ENCODE data around the gene NDE1. TPM values are rescaled to one million over a fixed set of nuclear protein-coding genes. Genes with fewer than 3 reads are reported as not detected.

Gene NDE1
- total RNA-seq, 4 donors from 2014 or later, result 46.1 to 94.9 (median 70.1) TPM

- Histone ChIP-seq H3K9me3 (no peaks in the 10 kb centered on the region), H3K27me3 (no peaks in the 10 kb centered on the region), H3K36me3 (peaks cover 18 to 100% (median 99%) of the 10 kb centered on the region in 4 donors), H3K4me3 (no peak overlapping the region), H3K27ac (replicated peaks in 1 of 4) (peak overlapping the region; percentile 1 to 60 (median 45)), H3K4me1 (peaks cover 0 to 88% (median 52%) of the 10 kb centered on the region in 4 donors)
- 61% methylated on average over 7 of the region's 7 CpGs for WGBS
- intact Hi-C loops (cut with DNase I), result no loop called here
- no peak for TF ChIP-seq CTCF (IDR thresholded peaks at IDR 0.05)
- no peak for DNase-seq (ENCODE audit: extremely low spot score)
These were observed 86.5 kb downstream of the NDE1 start for GRCh38 chr16:15736529-15736928.

- Histone ChIP-seq H3K27ac (replicated peaks in 1 of 4) (peak overlapping the region in 3 of 4 donors; percentile 39 to 60 (median 51)), H3K4me1 (peaks cover 0 to 89% (median 53%) of the 10 kb centered on the region in 4 donors)
These were observed 87.1 kb downstream of the NDE1 start for GRCh38 chr16:15737140-15737644.

GRCh38 chr16:15739464-15739863 is 89.4 kb downstream of the NDE1 start:
- no peaks in the 10 kb centered on the region for H3K27me3 ChIP-seq
- whole genome bisulfite sequencing, result 80% methylated on average over 2 of the region's 2 CpGs
- peaks cover 28 to 100% (median 100%) of the 10 kb centered on the region in 4 donors for H3K36me3 ChIP-seq
- peak in 1 of 2 donors; percentile 6 for TF ChIP-seq POLR2AphosphoS5 (IDR thresholded peaks at IDR 0.05)
- no peak for TF ChIP-seq EP300 (IDR thresholded peaks at IDR 0.05)
- no peak for TF ChIP-seq POLR2A (IDR thresholded peaks at IDR 0.05; ENCODE audit: low read depth)
- H3K4me1 ChIP-seq, result peaks cover 0 to 90% (median 51%) of the 10 kb centered on the region in 4 donors
- H3K27ac ChIP-seq (replicated peaks in 1 of 4), result peak overlapping the region; percentile 32 to 67 (median 52)
- no peaks in the 10 kb centered on the region for H3K9me3 ChIP-seq
- H3K4me3 ChIP-seq, result no peak overlapping the region
- no peak for DNase-seq (ENCODE audit: extremely low spot score)
- intact Hi-C loops (cut with DNase I), result no loop called here

More at GRCh38 chr16:15737140-15737644, 87.1 kb downstream of the NDE1 start:
- TF ChIP-seq POLR2AphosphoS5 (IDR thresholded peaks at IDR 0.05), result peak; percentile 29 to 76
- TF ChIP-seq POLR2A (IDR thresholded peaks at IDR 0.05; ENCODE audit: low read depth), result no peak
- intact Hi-C loops (cut with DNase I), result no loop called here
- H3K4me3 ChIP-seq, result no peak overlapping the region
- WGBS, result 72% methylated on average over 18 of the region's 18 CpGs
- H3K9me3 ChIP-seq, result no peaks in the 10 kb centered on the region
- no peaks in the 10 kb centered on the region for H3K27me3 ChIP-seq
- peaks cover 19 to 100% (median 99%) of the 10 kb centered on the region in 4 donors for H3K36me3 ChIP-seq
- DNase-seq (ENCODE audit: extremely low spot score), result no peak

DNA sequence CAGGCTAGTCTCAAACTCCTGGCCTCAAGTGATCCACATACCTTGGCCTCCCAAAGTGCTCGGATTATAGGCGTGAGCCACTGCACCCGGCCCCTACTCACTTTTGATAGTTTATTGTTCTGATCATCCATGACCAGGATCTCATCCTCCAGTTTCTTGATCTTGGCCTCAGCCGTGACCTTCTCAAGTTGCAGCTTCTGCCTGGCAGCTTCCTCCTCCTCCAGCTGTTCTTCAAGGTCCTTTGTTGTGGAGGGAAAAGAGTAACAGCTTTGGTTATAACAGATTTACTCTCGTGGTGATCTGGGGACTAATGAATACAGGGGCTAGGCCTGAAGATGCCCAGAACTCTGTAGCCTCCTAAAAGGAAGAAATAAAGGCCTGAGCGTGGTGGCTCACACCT is 89.9 kb downstream of the NDE1 start:
- TF ChIP-seq POLR2A (IDR thresholded peaks at IDR 0.05; ENCODE audit: low read depth) (no peak), POLR2AphosphoS5 (IDR thresholded peaks at IDR 0.05) (peak in 1 of 2 donors; percentile 2), CTCF (IDR thresholded peaks at IDR 0.05) (no peak), EP300 (IDR thresholded peaks at IDR 0.05) (no peak)
- DNase-seq (ENCODE audit: extremely low spot score), result no peak
- H3K27me3 ChIP-seq, result no peaks in the 10 kb centered on the region
- H3K4me3 ChIP-seq, result no peak overlapping the region
- peak overlapping the region; percentile 32 to 67 (median 52) for H3K27ac ChIP-seq (replicated peaks in 1 of 4)
- H3K36me3 ChIP-seq, result peaks cover 28 to 100% (median 98%) of the 10 kb centered on the region in 4 donors
- peaks cover 0 to 92% (median 56%) of the 10 kb centered on the region in 4 donors for H3K4me1 ChIP-seq
- intact Hi-C loops (cut with DNase I), result no loop called here
- WGBS, result 65% methylated on average over 6 of the region's 6 CpGs
- no peaks in the 10 kb centered on the region for H3K9me3 ChIP-seq

DNA sequence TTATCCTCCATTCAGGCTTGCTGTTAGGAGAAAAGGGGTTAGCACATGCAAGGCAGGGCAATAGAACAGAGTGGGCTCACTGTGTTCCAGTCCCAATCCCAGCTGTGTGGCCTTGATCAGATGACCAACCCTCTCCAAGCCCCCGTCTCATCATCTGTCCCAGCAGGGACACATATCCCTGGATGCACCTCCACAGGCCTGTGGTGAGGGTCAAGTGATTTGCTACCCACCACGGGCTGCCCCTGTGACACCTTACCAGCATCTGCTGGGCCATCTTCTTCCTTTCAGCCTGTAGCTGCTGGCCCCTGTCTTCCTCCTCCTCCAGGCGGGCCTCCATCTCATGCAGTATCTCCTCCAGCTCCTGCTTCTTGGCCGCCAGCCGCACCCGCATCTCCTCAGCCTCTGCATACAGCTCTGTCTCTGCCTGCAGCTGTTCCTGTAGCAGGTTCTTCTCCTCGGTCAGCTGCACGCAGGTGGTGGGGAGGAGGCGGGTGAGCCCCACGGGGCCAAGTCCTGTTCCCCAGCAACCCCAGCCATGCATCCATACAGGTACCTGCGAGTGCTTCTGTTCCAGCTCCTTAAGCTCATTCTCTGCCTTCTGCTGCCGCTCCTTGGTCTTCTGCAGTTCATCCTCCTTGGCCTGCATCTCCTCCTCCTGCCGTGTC is 91.3 kb downstream of the NDE1 start:
- Histone ChIP-seq H3K27ac (replicated peaks in 1 of 4) (peak overlapping the region; percentile 32 to 67 (median 52)), H3K27me3 (no peaks in the 10 kb centered on the region), H3K36me3 (peaks cover 16 to 100% (median 94%) of the 10 kb centered on the region in 4 donors), H3K4me3 (no peak overlapping the region), H3K4me1 (peaks cover 0 to 89% (median 57%) of the 10 kb centered on the region in 4 donors), H3K9me3 (no peaks in the 10 kb centered on the region)
- intact Hi-C loops (cut with DNase I), result no loop called here
- DNase-seq (ENCODE audit: extremely low spot score), result no peak
- TF ChIP-seq POLR2AphosphoS5 (IDR thresholded peaks at IDR 0.05) (peak in 1 of 2 donors; percentile 54), POLR2A (IDR thresholded peaks at IDR 0.05; ENCODE audit: low read depth) (no peak), CTCF (IDR thresholded peaks at IDR 0.05) (no peak)
- 95% methylated on average over 10 of the region's 13 CpGs for WGBS

Data from esophagus muscularis mucosa (tissue), 4 donors.